OCI-LY3 (cell line): ENCODE results near the gene GH2.

Experiments used
- H2AFZ ChIP-seq: fragments of 200-600, 300-600 bp; shearing (Covaris generic); 2 replicates; pipeline ENCODE4 v1.6.0; 2014; ENCODE audit warnings: antibody characterized with exemption, low read depth, low read length
- H3K27ac ChIP-seq: fragments of 200-600, 300-600 bp; sonication (generic); 2 replicates; pipeline ENCODE4 v1.5.1; 2014; ENCODE audit warnings: mild to moderate bottlenecking, low read length, moderate library complexity, mixed read lengths
- H3K27me3 ChIP-seq: fragments of 200-600, 300-600 bp; sonication (generic); 2 replicates; pipeline ENCODE4 v1.6.1; 2014; ENCODE audit warnings: low read depth, low read length, mixed read lengths
- H3K36me3 ChIP-seq: fragments of 200-600, 300-600 bp; sonication (generic); replicated peaks from 2 replicates; pipeline ENCODE3; 2014; ENCODE audit warnings: low read depth, low read length, mixed read lengths
- H3K4me1 ChIP-seq: fragments of 300-600, 200-600 bp; sonication (generic); 2 replicates; pipeline ENCODE4 v1.6.1; 2014; ENCODE audit warnings: low read length, mixed read lengths
- H3K4me2 ChIP-seq: fragments of 200-600, 300-600 bp; sonication (generic); 2 replicates; pipeline ENCODE4 v1.6.1; 2014; ENCODE audit warnings: low read length, mixed read lengths
- H3K4me3 ChIP-seq: fragments of 300-600, 200-600 bp; sonication (generic); 2 replicates; pipeline ENCODE4 v1.5.1; 2014; ENCODE audit warnings: antibody characterized with exemption, mild to moderate bottlenecking, low read length, moderate library complexity
- H3K79me2 ChIP-seq: fragments of 300-600, 200-600 bp; shearing (Covaris generic); 2 replicates; pipeline ENCODE4 v1.6.1; 2014; ENCODE audit warnings: mild to moderate bottlenecking, low read length, mixed read lengths
- H3K9ac ChIP-seq: fragments of 300-600, 200-600 bp; shearing (Covaris generic); 2 replicates; pipeline ENCODE4 v1.6.0; 2014; ENCODE audit warnings: mild to moderate bottlenecking, low read length, moderate library complexity
- H3K9me3 ChIP-seq: fragments of 200-600, 300-600 bp; shearing (Covaris generic); 2 replicates; pipeline ENCODE4 v1.6.1; 2014; ENCODE audit warnings: low read length, mixed read lengths; ENCODE audit not compliant: insufficient read depth
- H4K20me1 ChIP-seq: fragments of 200-600, 300-600 bp; sonication (generic); 2 replicates; pipeline ENCODE4 v1.6.1; 2016; ENCODE audit warnings: low read length, mixed read lengths; ENCODE audit not compliant: insufficient read depth
- CTCF ChIP-seq: fragments of 200-600, 300-600 bp; sonication (generic); IDR thresholded peaks from 2 replicates; pipeline ENCODE4 v1.5.1; 2014; ENCODE audit warnings: antibody characterized with exemption, low read length, low read depth
- EZH2phosphoT487 ChIP-seq: fragments of 200-600 bp; shearing (Covaris generic); IDR thresholded peaks from 2 replicates; pipeline ENCODE4 v1.6.1; 2018; ENCODE audit warnings: antibody characterized with exemption, mixed run types, low read depth

Gene GH2

GRCh38 chr17:63840591-63841349 lies 41.0 kb downstream of the GH2 start:
- H2AFZ ChIP-seq, result no peak overlapping the region
- no peaks in the 10 kb centered on the region for H3K27me3 ChIP-seq
- TF ChIP-seq EZH2phosphoT487 (no peak), CTCF (no peak)
- peak overlapping the region; percentile 95 for H3K9ac ChIP-seq
- peaks cover 35% of the 10 kb centered on the region for H4K20me1 ChIP-seq
- H3K36me3 ChIP-seq, result peaks cover 3% of the 10 kb centered on the region
- H3K79me2 ChIP-seq, result peaks cover 59% of the 10 kb centered on the region
- no peak overlapping the region for H3K27ac ChIP-seq
- H3K4me1 ChIP-seq, result peaks cover 23% of the 10 kb centered on the region
- peak overlapping the region; percentile 87 for H3K4me3 ChIP-seq
- H3K9me3 ChIP-seq, result no peaks in the 10 kb centered on the region
- peak overlapping the region; percentile 94 for H3K4me2 ChIP-seq

GRCh38 chr17:63838631-63839171 lies 43.0 kb downstream of the GH2 start:
- H3K4me3 ChIP-seq, result no peak overlapping the region
- no peaks in the 10 kb centered on the region for H3K9me3 ChIP-seq
- no peak overlapping the region for H3K4me2 ChIP-seq
- H3K27me3 ChIP-seq, result no peaks in the 10 kb centered on the region
- peaks cover 35% of the 10 kb centered on the region for H4K20me1 ChIP-seq
- peaks cover 16% of the 10 kb centered on the region for H3K36me3 ChIP-seq
- no peak overlapping the region for H3K9ac ChIP-seq
- H2AFZ ChIP-seq, result no peak overlapping the region
- H3K79me2 ChIP-seq, result peaks cover 59% of the 10 kb centered on the region
- H3K4me1 ChIP-seq, result peaks cover 20% of the 10 kb centered on the region
- TF ChIP-seq EZH2phosphoT487 (no peak), CTCF (no peak)
- H3K27ac ChIP-seq, result no peak overlapping the region

- H3K4me1 ChIP-seq, result peaks cover 19% of the 10 kb centered on the region
- no peak overlapping the region for H3K4me3 ChIP-seq
- no peaks in the 10 kb centered on the region for H3K27me3 ChIP-seq
- H3K4me2 ChIP-seq, result no peak overlapping the region
- peaks cover 59% of the 10 kb centered on the region for H3K79me2 ChIP-seq
- peaks cover 22% of the 10 kb centered on the region for H3K36me3 ChIP-seq
- H3K9ac ChIP-seq, result no peak overlapping the region
- no peaks in the 10 kb centered on the region for H3K9me3 ChIP-seq
- no peak overlapping the region for H2AFZ ChIP-seq
- TF ChIP-seq EZH2phosphoT487 (no peak), CTCF (no peak)
- H3K27ac ChIP-seq, result no peak overlapping the region
- H4K20me1 ChIP-seq, result peaks cover 35% of the 10 kb centered on the region
Measured at GRCh38 chr17:63837962-63838600, 43.7 kb downstream of the GH2 start.

GRCh38 chr17:63837480-63837879 lies 44.3 kb downstream of the GH2 start:
- H3K9ac ChIP-seq, result no peak overlapping the region
- H3K4me3 ChIP-seq, result no peak overlapping the region
- H3K27ac ChIP-seq, result no peak overlapping the region

More at GRCh38 chr17:63837480-63837879, 44.3 kb downstream of the GH2 start:
- Histone ChIP-seq H4K20me1 (peaks cover 35% of the 10 kb centered on the region), H3K4me2 (no peak overlapping the region), H3K27me3 (no peaks in the 10 kb centered on the region), H3K36me3 (peaks cover 28% of the 10 kb centered on the region), H3K9me3 (no peaks in the 10 kb centered on the region), H2AFZ (no peak overlapping the region), H3K79me2 (peaks cover 57% of the 10 kb centered on the region), H3K4me1 (peaks cover 19% of the 10 kb centered on the region)
- TF ChIP-seq CTCF (no peak), EZH2phosphoT487 (no peak)
